Stimulated activated CD4-positive, alpha-beta T cell treated with anti-CD3 and anti-CD28 coated beads, Interleukin-4, amount 100 ng/mL, for 24 hours (primary cell): ENCODE data around the gene FASN.
A peak's percentile ranks its signal among the peaks of the same experiment; 100 is the strongest.

Experiments used
- DNase-seq: peaks from one replicate; pipeline ENCODE4 v3.0.0-alpha.2; 2020

Gene FASN

DNA sequence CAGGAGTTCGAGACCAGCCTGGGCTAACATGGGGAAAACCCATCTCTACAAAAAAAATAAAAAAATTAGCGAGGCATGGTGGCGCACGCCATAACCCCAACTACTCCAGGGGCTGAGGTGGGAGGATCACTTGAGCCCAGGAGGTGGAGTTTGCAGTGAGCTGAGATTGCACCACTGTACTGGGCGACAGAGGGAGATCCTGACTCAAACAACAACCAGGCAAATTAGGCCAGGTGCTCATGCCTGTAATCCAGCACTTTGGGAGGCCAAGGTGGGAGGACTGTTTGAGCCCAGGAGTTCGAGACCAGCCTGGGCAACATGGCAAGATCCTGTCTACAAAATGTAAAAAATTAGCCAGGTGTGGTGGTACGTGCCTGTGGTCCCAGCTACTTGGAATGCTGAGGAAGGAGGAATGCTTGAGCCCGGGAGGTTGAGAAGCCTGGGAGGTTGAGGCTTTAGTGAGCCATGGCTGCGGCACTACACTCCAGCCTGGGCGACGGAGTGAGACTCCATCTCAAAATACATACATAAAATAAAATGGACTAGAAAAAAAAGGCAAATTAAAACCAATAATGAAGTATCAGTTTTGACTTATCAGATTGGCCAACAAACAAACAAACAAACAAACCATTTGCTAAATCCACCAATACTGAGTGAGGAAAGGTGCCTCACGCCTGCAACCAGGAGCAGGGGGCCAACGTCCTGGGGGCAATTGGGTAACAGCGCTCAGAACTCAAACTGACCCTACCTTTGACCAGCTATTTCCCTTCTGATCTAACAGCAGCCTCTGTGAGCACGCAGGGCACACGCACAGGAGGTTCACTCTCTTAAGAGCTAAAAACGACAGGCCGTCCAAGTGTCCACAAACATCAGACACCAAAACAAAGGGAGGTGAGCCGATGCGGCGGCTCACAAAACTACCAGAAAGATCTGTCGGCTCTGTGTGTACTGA, 19.4 kb upstream of the FASN start:
- DNase-seq: no peak

DNA sequence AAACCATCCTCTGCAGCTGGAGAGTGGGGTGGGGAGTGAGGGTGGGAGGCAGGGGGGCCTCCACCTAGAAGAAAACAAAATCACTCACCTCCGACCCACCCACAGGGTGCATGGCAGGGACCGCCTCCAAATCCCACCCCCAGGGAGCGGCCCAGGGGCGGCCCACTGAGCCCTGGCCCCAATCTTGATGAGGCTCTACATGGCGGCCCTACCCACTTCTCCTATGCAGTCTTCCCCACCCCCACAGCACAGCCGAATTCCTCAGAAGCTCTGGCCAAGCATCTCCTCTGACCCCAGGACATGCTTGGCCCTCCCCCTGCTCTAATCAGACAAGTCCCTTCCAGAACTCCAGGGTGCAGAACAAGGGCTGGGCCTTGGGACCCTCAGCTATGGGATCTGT, 18.2 kb upstream of the FASN start:
- no peak for DNase-seq

DNA sequence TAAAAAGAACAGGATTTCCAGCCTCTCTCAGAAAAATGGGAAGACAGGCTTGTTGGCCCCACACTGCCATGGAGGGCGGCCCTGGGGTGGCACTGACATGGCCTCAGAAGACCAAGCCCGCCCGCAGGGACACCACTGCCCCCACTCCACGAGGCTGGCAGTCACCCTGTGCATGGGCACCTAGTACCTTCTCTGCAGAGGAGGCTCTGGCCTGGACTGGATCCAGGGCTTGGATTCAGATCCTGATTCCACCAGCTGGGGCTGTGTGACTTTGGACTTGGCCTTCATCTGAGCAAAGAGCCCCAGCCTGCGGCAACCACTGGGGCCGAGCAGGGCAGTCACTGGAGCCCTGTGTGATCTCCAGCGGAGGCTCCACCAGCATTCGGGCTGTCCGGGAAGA, 16.8 kb upstream of the FASN start:
- no peak for DNase-seq

DNA sequence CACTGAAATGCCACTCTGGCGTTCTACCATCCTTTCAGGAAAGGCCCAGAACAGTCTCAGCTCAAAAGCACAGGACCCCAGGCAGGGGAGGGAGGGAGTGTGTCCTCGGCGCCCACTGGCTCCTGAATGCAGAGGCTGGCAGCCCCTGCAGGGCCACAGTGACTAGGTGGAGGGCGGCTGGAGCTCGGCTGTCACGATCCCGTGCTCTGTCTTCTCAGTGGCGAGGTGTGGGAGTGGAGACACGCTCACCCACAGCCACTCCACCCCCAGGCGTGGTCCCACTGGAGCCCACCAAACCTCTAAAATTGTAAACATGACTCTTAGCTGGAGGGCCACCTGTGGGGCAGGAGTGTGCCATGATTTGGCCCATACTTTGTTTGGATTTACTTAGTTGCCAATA, 16.4 kb upstream of the FASN start:
- no peak for DNase-seq

DNA sequence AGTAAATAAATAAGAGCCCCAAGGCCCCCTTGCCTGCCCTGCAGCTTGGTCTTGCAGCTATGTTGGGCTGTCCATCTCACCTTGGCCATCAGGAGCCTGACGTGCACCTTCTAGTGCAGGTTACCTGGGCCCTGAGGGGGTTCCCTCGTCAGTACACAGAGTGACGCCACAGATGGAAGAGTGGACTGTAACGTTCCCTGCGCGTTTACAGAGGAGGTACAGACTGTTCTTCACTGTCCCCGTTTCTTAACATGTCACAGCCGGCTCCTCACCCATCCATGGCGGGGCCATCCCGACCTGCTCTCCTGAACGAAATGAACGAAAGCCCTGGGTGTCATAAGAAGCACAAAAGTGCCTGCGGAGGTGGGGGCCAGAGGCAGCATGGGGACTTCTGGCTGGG, 15.9 kb upstream of the FASN start:
- no peak for DNase-seq

DNA sequence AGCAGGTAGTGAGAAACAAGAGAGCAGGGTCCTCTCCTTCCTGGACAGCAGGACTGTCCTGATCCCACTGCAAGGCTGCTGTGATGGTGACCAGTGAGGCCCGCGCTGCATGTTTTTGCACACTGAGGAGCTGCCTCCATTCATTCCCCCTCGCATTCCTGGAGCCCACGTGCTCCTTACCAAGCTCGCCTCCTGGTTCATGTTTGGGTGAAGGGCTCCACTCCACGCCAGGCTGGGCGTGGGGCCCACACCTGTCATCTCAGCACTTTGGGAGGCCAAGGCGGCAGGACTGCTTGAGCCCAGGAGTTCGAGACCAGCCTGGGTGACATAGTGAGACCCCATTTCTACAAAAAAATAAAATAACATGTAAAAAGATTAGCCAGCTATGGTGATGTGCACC, 15.4 kb upstream of the FASN start:
- DNase-seq: no peak

DNA sequence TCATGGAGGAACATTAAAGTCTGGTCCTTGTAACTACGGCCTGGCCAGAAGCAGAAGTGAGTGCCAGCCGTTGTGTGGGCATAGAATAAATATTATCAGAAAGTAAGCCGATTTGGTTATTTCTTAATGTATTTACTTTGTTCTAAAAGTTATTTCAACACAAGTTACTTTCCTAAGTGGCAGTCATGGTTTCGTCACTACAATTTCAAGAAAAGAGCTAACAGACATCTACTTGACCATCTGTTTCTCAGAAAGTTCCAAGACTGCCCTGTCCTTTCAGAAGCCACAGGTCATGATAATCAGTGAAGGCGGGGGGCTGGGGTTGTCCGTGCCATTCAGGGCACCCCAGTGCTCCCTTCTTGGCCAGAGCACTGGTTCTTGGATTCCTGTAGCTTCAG, 14.9 kb upstream of the FASN start:
- DNase-seq: no peak

DNA sequence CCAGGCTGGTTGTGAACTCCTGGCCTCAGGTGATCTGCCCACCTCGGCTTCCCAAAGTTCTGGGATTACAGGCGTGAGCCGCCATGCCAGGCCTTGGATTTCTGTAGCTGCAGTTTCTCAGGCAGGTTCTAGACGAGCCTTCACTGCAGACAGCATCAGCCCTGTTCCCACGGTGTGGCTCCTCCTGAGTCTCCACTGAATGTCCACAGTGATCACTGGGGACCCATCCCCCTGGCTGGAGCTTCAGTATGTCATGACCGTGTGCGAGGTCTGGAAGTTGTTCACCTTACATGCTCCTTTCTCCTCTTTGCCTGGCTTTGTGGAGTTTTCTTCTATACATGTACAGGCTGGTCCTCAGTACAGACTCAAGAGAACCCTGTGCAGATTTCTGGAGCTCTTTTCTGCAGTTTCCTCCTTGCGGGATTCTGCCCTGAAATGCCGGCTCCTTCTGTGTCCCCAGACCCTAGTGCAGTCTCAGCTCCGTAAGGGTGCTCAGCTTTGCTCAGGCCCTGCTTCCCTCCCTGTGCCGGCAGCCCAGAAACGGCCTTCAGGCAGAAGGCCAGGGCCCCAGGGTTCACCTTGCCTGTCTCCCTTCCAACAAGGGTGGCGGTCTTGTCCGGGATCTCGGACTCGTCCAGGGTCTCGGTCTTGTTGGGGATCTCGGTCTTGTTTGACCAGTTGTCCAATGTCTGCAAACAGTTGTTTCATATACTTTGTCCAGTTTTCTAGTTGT, 14.3 kb upstream of the FASN start:
- DNase-seq: no peak

DNA sequence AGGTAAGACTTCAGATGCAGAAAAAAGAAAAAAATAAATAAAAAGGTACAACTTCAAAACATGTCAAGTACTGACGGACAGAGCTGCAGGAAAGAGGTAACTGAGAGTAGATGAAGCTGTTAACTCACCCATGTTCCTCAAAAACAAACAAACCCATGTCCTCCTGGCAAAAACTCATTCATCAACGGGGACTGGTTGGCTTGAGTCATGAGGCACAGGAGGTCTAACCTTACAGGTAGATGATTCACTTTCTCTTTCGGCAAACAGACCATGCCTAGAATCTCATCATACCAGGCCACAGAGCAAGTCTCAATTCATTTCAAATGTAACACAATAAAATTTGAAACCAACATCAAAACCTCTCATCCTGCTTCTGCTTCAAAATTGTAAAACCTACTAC, 12.3 kb upstream of the FASN start:
- no peak for DNase-seq

DNA sequence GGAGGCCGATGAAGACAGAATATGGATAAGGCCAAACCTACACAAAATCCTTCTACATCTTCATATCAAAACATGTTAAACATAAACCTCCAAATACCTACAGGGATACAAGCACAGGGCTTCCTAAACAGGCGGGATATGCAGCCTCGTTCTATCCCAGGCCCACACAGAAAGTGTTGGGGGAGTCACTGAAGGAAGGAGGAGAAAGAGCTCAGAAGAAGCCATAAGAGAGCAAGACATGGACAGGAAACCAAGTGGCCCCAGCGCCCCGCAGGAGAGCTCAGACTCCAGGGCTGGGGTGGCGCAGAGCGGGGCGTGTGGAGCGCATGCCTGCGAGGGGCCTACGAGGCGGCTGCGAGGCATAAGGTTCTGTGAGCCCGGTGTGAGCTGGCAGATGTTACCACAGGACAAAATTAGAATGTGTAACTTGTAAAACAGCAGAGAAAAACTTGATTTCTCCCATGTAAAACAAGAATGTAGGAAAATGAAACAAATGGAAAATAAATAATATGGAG, 11.0 kb upstream of the FASN start:
- no peak for DNase-seq

DNA sequence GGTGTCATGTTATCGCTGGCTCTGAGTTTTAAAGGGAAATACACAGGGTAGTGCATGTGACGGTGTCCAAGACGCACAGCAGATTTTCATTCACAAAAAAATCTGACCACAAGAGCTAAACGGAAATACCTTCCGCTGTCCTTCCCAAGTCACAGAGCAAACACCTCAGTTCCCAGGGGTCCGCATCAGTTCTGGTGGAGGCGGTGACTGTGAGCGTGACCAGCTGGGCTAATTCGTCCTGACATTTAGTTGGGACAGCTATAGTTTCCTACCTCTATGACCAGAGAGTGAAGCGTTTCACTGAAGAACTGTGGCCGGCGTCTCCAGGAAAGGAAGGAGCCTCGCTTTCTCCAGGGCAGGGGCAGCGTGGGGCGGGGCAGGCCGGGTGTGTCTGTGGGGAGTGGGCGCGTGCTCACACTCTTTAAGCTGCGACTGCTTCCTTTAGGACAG, 10.5 kb upstream of the FASN start:
- no peak for DNase-seq

DNA sequence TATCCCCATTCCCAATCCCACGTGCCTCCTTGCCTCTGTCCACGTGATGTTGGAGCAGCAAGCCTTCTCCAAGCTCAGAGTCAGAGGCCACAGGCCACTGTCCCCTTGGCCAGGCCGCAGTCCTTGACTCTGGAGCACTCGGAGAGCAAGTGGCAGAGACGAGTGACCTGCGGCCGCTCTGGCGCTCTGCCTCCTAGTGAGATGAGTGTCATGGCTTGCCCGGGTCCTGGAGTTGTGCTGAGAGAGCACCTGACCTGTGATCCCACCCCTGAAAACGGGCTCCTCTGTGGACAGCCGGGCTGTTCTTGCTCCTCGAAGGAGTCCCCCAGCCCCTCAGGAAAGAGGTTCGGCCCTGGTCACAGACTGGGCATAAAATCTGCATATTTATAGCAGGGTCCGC, 10.0 kb upstream of the FASN start:
- no peak for DNase-seq

DNA sequence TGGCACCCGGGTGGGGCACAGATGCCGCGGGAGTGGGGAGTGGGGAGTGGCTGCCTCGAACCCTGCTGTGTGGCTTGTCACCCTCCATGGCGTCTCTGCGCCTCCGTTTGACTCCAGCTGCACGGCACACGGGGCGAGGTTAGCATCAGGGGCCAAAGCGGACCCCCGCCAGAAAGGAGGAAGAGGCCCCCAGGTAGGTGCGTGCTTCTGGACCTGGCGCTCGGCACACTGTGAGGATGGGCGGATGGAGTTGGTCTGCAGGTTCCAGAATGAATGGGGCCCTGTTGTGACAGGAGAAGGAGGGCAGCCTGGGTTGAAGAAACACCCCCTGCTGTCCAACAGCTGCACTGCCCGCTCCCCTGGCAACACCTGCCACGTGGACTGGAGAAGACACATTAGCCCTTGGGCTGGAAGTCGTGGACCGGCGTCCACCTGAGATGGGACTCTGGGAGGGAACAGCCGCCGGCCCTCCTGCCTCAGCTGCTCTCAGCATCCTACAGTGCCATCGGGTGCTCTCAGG, 9.4 kb upstream of the FASN start:
- no peak for DNase-seq

DNA sequence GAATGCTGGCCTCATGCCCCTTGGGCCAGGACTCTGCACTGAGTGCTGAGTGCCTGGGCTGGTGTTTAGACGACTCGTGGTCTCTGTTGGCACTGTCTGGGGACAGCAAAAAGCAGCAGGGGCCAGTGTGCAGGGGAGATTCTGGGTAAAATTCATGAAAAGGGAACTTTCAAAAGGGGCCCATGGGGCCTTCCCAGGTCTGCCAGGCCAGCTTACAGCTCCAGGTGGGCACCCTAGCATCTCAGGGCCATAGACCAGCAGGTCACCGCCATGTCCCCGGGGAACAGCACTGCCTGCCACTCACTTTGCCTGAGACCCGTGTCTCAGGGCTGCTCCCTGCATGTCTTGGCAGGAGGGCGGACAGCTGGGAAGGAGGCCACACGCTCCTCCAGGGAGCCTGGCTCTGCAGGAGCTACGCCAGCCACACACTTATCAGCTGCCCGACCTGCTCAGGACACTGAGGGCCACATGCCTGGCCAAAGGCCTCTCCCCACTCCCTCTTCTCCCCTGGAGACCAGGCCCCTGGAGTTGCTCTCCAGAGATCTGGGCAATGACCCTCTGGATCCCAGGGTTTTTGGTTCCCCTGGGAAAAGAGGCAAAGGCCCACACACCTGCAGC, 8.8 kb upstream of the FASN start:
- no peak for DNase-seq

DNA sequence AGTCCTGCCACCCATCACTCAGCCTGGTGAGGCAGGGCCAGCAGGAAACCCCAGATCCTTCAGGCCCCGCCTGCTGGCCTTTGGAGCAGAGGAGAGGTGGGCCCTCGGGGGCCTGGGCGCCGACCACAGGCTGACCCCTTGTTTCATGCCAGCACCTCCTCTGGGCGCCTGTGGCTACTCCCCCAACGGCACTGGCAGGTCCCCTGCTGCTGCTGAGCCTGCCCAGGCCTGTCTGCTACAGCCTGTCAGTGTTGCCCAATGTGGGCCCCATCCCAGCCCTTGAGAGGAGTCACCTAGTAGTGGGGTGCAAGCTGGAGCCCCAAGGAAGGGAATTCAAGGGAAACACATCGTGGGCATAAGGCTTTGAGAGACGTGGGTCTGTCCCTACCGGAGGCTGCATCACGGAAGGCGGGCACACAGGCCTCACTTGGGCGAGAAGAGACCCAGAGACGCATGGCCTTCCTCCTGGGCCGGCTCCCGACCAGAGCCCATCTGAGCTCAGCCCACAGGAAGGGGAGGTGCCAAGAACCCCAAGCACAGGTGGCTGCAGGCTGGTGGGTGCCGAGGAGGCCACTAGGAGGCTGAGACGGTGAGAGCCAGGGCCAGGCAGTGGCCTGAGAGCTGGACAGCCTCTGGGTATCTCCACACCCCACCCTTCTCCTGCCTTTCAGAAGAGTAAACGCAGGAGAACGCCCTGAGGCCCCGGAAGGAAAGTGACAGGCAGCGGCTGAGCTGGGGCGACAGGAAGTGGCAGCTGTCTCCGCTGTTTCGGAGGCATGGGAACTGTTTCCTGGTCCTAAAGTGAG, 8.0 kb upstream of the FASN start:
- peak; percentile 66 for DNase-seq

DNA sequence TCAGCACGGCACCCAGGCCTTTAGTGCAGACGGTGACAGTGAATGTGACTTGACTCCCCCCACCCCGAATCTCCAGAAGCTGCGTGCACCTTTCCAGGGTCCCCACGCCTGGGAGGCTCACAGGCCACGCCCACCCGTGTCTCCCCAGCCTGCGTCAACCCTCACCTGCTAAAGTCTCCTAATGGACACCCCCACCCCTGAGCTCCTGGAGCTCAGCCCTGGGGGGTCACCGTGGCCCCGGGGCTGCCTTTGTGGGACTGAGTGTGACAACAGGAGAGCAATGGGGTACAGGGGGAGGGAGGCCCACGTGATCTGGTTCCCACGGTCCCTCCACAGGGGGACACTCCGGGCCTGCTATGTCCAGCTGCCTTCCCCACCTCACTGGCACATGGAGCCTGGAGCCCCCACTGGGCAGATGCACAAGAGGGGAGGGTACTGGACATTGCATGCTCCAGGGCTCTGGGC, 7.4 kb upstream of the FASN start:
- no peak for DNase-seq

DNA sequence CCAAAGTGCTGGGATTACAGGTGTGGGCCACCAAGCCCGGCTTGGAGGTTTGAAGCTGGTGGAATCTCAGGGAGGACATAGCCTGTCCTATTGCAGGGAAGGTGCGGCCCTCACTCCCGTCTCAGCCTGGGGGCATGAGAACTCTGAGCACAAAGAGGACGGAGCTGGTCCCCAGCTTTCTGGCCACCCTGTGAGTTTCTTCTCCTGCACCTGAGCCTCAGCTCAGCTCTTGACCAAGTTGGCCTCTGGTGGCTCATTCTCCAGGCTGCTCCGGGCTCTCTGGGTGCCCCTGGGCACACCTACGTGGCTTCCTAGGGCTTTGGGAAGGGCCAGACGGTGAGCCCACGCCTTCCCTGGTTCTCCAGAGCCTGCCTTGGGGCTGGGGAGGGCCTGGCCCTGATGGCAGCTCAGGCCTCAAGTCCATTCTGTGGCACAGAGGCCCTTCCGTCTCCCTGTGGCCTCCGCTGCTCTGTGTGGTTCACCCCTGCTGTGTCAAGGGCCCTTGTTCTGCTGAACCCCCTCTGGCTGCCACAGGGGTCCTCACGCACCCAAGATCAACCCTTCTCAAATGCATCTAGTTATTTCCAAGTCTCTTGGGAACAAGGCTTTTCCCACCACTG, 6.9 kb upstream of the FASN start:
- DNase-seq: no peak

DNA sequence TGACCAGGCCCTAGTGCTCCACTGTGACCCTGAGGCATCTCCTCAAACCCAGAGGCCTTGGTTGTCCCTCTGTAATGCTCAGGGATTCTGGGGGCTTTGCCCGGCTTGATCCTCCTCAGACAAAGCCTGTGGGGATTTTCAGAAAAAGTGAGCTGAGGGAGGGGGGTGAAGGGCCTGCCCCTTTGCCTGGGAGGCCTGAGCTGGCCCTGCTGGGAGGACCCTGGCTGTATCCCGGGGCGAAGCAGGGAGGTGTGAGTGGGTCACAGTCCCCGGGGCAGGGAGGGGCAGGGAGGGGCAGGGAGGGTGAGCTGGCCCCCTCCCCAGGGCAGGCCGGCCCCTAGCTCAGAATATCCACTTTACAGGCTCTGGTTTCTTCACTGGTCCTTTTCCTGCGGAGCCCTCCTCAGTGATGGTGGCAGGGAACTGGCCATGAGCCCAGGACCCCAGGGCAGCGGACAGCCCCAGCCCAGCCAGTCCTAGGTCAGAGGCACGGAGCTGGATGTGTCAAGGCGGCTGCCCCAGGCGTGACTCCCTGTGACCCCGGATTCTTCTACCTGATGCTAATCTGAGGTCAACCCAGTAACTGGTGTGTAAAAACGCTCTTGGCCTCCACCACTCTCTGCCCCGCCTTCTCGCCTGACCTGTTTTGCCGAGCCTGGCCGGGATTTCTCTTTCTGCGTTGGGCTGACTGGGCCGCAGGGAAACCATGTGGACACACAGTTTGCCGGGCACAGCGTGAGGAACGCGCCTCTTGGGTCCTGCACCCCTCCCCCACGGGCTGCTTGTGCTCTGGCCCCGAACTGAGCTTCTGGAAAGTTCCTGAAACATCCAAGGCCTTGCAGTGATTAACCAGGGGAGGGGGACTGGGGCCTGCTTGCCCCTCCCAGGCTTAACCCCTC, 5.8 kb upstream of the FASN start:
- no peak for DNase-seq

DNA sequence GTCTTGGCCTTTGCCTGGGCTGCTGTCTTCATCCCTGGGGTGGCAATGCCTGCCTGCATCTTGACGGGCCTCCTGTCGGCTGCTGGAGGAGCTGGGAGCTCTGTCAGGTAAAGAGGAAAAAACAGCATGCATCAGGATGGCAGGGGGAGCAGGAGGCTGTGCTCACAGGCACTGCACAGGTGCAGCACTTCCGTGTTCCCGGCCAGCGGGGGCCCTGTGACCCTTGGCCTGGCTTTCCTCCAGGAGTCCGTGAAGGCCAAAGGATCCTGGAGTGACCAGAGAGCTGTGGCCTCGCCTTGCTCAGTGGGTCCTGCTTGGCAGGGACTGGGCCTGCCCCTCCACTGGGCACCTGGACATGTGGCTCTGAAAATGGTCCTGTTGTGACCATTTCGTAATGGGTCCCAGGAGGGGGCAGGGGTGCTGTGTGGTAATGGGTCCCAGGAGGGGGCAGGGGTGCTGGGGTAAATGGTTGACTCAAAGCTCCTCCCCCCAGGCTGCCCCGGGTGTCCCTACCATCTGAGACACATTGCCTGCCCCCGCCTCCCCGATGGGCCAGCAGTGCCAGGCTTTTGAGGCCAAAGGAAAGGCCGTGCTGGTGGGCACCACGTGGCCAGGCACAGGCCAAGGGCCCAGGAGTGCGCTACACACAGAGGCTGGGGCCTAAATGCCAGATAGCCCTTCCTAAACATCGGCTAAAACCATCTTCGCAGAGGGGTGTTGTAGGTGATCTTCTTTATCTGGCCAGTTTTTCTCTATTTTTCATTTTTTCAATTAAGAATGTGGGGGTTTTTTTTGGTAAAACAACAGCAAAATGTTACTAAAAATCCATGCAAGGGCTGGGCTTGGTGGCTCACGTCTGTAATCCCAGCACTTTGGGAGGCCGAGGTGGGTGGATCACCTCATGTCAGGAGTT, 4.0 kb upstream of the FASN start:
- no peak for DNase-seq

DNA sequence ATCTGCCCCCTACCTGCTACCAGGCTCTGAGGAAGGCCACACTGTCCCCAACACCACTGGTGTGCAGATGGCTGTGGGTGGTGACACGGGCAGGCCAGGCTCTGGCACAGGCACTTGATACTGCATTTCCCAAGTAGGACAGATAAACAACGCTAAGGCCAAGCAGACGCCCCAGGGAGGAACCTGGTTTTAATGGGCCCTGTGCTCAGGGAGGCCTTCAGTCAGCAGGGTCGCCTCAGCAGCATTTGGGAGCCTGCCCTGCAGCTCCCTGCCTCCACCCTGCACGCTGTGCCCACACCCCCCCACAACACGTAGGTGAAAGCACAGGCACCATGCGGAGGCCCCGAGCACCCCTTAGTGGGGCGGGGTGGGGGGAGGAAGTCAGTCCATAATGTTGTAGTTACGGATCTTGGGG, 3.3 kb upstream of the FASN start:
- no peak for DNase-seq
